Nucleus accumbens (tissue), 56 donors: Measurements from ENCODE around the gene LRRC26.

ENCODE experiments used
- DNase-seq, 56 donors: peaks; one replicate each; lab custom pipeline; 2025; lab: John Stamatoyannopoulos, UW

The LRRC26 gene

DNA sequence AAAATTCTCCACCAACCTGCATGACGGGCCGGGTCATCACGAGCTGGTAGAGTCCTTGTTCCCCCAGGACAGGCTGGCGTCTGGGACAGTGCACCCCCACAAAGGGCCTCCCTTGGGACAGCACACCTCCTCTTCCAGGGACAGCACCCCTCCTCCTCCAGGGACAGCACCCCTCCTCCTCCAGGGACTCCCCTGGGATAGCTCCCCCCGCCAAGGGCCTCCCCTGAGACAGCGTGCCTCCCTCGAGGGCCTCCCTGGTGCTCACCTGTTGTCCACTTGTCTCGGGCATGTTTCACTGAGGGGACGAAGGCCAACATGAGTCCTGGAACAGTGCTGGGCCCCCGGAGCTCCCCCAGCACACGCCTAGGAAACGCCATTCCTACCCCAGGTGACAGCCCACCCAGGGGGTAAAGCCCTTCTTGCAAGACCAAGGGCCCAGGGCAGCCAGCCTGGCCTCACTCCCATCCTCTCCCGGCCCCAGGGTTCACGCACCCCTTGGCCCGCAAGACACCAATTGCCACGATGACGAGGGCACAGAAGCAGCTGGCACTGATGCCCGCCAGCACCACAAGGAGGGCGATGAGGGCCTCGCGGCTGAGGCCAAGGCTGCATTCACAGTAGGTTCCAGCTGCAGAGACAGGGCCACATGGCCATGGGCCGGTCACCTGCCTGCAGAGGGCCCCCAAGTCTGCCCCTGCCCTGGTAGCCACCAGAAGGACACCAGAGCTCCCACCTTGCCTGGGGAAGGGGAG, 1.5 kb upstream of the LRRC26 start:
- DNase-seq = no peak

DNA sequence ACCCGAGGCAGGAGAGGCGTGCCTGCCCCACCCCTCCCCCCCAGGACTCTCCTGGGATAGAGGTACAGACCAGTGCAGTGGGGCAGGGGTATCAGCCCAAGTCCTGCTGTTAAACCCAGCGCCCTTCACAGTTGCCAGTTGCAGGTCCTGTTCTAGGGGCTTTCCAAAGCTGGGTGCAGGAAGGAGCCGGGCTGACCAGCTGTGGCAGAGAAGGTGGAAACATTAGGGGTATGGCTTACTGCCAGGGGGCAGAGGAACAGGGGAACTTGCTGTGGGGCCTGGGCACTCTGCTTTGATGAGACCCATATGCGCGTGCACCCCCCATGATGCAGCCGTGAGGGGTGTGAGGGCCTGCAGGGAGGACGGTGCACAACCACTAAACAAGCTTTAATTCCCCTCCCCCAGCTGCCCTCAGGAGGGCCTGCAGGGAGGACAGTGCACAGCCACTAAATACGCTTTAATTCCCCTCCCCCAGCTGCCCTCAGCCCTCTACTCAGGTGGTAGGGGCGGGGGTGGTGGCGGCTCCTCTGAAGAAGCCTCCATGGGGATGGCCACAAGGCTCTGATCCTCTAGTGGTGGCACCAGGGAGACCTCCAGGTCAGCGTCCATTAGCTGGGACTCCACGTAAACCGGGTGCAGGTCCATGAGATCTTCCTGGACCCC, 766 bp upstream of the LRRC26 start:
- DNase-seq = no peak

GRCh38 chr9:137168904-137169856, 671 bp downstream of the LRRC26 start:
- DNase-seq = peak in 10 of 56 donors; percentile 13 to 66 (median 43)

GRCh38 chr9:137168573-137168903, 1.3 kb downstream of the LRRC26 start:
- DNase-seq = peak in 13 of 56 donors; percentile 23 to 66 (median 39)

DNA sequence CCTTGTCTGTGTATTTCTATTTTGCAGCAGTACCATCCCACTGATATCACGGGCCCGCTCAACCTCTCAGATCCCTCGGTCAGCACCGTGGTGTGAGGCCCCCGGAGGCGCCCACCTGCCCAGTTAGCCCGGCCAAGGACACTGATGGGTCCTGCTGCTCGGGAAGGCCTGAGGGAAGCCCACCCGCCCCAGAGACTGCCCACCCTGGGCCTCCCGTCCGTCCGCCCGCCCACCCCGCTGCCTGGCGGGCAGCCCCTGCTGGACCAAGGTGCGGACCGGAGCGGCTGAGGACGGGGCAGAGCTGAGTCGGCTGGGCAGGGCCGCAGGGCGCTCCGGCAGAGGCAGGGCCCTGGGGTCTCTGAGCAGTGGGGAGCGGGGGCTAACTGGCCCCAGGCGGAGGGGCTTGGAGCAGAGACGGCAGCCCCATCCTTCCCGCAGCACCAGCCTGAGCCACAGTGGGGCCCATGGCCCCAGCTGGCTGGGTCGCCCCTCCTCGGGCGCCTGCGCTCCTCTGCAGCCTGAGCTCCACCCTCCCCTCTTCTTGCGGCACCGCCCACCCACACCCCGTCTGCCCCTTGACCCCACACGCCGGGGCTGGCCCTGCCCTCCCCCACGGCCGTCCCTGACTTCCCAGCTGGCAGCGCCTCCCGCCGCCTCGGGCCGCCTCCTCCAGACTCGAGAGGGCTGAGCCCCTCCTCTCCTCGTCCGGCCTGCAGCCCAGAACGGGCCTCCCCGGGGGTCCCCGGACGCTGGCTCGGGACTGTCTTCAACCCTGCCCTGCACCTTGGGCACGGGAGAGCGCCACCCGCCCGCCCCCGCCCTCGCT, 1.9 kb downstream of the LRRC26 start:
- DNase-seq = peak in 2 of 56 donors; percentile 58 to 66

- DNase-seq = peak in 1 of 56 donors; percentile 36
Measured at GRCh38 chr9:137167277-137167746, 2.5 kb downstream of the LRRC26 start.

DNA sequence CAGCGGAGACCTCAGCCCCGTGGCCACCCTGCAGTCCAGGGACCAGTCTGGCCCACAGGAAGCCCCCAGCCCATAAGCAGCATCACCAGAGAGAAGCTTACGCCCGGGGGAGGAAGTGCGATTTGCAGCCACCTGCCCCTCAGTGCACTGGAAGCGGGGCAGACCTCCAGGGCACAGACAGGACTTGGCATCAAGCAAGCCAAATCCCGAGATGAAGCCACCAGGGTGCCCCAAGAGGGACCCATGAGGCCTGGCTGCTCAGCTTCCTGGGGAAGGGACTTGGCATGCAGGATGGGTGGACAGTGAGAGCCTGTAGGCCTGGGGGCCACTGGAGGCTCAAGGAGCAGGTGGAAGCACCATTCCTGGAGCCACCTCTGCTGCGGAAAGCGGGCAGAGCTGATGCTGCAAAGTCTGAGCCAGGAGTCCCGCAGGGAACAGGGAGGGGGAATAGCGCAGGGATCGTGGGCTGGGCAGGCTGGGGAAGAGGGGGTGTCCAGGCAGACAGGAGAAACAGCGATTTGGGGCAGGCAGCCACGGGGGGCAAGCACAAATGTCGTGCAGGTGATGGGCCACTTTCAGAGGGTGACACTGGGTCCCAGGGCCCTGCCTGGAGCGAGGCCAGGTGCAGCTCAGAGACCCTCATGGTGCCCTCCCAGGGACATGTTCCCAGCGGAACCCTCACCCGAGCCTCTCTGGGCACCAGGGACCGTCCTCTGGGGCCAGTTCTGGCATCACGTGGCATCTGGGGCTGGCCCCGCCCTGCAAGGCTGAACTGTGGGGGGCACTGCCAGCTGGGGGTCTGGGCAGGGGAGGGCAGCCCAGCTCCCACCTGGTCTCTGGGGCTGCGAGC, 3.2 kb downstream of the LRRC26 start:
- DNase-seq = peak in 2 of 56 donors; percentile 17 to 29

GRCh38 chr9:137165250-137165836, 4.5 kb downstream of the LRRC26 start:
- DNase-seq = no peak

- no peak for DNase-seq
Measured at GRCh38 chr9:137164370-137165249, 5.2 kb downstream of the LRRC26 start.

DNA sequence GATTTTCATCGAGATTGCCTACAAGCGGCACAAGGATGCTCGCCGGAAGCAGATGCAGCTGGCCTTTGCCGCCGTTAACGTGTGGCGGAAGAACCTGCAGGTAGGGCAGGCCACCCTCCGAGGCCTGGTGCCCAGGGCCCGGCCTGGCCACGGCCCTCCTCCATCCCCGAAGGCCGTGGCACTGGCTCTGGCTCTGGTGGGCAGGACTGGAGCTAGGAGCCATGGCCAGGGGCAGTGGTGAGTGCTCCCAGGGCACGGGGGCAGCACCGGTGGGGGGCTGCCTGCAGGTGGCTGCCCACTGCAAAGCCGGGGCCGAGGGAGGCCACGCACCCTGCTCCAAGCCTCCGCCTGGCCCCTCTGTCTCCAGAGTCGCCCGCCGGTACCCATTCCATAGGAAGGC, 6.0 kb downstream of the LRRC26 start:
- DNase-seq = no peak

DNA sequence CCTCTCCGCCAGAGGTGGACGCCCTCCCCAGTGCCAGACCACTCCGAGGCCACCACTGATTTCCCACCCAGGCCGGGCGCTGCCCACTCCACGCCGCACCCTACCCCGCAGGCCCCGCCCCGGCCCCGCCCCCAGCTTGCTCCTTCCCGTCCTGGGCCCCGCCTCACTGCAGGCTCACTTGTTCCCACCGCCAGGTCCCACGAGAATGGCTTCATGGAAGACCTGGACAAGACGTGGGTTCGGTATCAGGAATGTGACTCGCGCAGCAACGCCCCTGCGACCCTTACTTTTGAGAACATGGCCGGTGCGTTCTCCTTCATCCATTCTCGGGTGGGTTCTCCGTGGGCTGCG, 6.5 kb downstream of the LRRC26 start:
- no peak for DNase-seq

DNA sequence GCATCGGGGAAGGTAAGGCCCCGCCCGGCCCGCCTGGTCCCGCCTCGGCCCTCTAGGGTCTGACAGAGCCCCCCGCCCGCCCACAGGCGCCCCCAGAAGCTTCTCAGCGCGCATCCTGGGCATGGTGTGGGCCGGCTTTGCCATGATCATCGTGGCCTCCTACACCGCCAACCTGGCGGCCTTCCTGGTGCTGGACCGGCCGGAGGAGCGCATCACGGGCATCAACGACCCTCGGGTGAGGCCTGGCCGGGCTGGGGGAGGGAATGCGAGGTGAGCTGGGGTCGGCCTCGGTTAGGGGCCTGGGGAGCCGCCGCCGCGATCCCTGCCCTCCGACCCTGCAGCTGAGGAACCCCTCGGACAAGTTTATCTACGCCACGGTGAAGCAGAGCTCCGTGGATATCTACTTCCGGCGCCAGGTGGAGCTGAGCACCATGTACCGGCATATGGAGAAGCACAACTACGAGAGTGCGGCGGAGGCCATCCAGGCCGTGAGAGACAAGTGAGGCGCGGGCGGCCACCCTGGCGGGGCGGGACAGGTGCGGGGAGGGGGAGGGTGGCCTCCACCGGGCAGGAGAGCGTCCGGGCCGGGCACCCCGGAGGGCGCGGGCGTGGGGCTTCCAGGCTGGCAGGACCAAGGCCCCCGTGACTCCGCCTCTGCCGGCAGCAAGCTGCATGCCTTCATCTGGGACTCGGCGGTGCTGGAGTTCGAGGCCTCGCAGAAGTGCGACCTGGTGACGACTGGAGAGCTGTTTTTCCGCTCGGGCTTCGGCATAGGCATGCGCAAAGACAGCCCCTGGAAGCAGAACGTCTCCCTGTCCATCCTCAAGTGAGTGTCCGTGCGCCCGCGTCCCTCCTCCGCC, 7.1 kb downstream of the LRRC26 start:
- DNase-seq = no peak

GRCh38 chr9:137161558-137162486, 8.0 kb downstream of the LRRC26 start:
- peak in 2 of 56 donors; percentile 23 to 28 for DNase-seq

DNA sequence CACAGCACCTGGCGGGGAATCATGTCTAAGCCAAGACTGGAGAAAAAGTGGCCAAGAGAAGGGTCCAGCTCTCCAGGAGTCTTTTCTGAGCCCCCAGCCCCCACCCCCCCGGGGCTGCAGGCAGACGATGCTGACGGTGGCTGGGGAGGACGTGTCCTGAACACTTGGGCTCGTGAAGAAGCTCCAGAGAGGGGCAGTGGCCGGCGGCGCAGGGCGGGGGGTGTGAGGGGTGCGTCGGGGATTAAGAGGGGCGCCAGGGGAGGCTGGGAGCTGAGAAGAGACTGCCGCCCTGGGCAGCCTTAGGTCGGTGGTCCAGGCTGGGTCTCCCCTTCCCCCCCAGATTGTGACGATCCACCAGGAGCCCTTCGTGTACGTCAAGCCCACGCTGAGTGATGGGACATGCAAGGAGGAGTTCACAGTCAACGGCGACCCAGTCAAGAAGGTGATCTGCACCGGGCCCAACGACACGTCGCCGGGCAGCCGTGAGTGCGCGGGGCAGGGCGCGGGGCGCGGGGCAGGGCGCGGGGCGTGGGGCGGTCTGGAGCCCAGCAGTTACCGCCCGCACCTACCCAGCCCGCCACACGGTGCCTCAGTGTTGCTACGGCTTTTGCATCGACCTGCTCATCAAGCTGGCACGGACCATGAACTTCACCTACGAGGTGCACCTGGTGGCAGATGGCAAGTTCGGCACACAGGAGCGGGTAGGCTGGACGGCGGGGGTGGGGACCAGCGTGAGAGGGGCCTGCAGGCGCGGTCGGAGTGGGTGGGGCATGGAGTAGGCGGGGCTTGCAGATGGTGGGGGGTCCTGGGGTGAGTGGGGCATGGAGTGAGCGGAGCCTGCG, 8.9 kb downstream of the LRRC26 start:
- no peak for DNase-seq

GRCh38 chr9:137160054-137160425, 9.8 kb downstream of the LRRC26 start:
- DNase-seq = no peak
